ENCODE measurements around the gene ERRFI1.

Gene ERRFI1

GRCh38 chr1:7992885-7993284, 33.2 kb downstream of the ERRFI1 start:
- DNase-seq (ENCODE audit: low read depth): no peak
- H3K4me3 ChIP-seq (ENCODE audit: low read depth, low read length): no peak overlapping the region
- no peak for TF ChIP-seq CTCF (IDR thresholded peaks at IDR 0.05; ENCODE audit: control insufficient read depth, extremely low read depth, insufficient read depth)

GRCh38 chr1:7991504-7992440, 34.3 kb downstream of the ERRFI1 start:
- no peak for DNase-seq (ENCODE audit: low read depth)
- H3K4me3 ChIP-seq (ENCODE audit: low read depth, low read length): no peak overlapping the region
- TF ChIP-seq CTCF (IDR thresholded peaks at IDR 0.05; ENCODE audit: control insufficient read depth, extremely low read depth, insufficient read depth): no peak

- no peak for TF ChIP-seq CTCF (IDR thresholded peaks at IDR 0.05; ENCODE audit: control insufficient read depth, extremely low read depth, insufficient read depth)
- DNase-seq (ENCODE audit: low read depth): no peak
- H3K4me3 ChIP-seq (ENCODE audit: low read depth, low read length): no peak overlapping the region
These were observed 36.2 kb downstream of the ERRFI1 start for GRCh38 chr1:7989762-7990428.

DNA sequence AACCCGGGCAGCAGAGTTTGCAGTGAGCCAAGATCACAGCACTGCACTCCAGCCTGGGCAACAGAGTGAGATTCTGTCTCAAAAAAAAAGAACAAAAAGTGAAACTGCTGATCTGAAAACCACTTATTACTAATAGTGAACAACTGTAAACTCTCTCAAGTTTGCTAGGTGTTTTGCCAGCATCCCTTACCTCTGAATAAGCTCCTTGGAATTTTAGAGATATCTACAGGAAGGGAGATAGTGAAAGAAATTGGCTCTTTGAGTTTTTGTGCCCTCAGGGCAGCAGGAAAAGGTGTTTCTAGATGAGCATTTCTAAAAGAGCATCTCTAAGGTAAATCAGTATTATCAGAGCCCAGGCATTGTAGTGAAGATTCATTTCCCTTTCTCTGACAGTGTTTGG, 37.5 kb downstream of the ERRFI1 start:
- no peak for TF ChIP-seq CTCF (IDR thresholded peaks at IDR 0.05; ENCODE audit: control insufficient read depth, extremely low read depth, insufficient read depth)

DNA sequence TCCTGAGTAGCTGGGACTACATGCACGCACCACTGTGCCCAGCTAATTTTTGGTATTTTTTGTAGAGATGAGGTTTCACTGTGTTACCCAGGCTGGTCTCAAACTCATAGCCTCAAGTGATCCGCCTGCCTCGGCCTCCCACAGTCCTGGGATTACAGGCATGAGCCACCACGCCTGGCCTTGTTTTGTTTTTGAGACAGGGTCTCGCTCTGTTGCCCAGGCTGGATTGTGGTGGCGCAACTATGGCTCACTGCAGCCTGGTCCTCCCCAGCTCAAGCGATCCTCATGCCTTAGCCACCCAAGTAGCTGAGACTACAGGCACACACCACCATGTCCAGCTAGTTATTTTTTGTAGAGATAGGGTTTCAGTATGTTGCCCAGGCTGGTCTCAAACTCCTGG, 38.6 kb downstream of the ERRFI1 start:
- H3K4me3 ChIP-seq (ENCODE audit: low read depth, low read length): no peak overlapping the region
- DNase-seq (ENCODE audit: low read depth): no peak
- no peak for TF ChIP-seq CTCF (IDR thresholded peaks at IDR 0.05; ENCODE audit: control insufficient read depth, extremely low read depth, insufficient read depth)

More for the DNA sequence above, 37.5 kb downstream of the ERRFI1 start:
- no peak overlapping the region for H3K4me3 ChIP-seq (ENCODE audit: low read depth, low read length)
- DNase-seq (ENCODE audit: low read depth): no peak

DNA sequence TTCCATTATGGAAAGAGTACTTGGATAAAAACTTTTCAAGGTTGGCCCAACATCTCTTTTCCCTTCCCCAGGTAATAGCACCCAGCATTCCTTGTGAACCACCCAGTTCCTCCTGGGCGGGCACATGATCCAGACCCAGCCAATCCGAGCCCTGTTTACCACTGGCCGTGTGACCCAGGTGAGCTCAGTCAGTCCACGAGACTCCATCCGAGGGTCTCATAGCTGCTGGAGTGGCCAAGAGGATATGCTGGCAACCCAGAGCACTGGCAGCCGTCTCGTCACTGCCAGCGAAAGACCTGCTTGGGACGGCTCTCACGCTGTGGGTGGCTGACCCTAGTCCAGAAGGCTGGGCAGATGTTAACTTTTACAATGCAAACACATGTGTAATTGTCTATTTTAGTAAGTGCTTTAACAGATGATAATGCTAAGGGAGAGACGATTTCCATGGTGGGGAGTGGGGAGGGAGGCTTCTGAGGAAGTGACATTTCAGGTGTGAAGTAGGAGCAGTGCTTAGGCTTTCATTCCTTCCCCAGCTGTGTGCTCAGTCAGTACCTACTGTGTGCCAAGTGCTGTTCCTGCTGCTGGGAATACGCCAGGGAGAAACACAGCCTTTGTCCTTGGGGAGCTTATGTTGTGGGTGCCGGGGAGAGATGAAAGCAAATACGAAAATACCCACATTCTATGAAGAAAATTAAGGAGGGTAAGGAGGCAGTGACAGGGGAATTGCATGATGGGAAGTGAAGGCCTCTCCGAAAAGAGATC, 40.1 kb downstream of the ERRFI1 start:
- TF ChIP-seq CTCF (IDR thresholded peaks at IDR 0.05; ENCODE audit: control insufficient read depth, extremely low read depth, insufficient read depth): no peak
- H3K4me3 ChIP-seq (ENCODE audit: low read depth, low read length): no peak overlapping the region
- no peak for DNase-seq (ENCODE audit: low read depth)
